B cell (primary cell): ENCODE results near the gene PDGFA. TPM values are rescaled to one million over a fixed set of nuclear protein-coding genes. Genes with fewer than 3 reads are reported as not detected.

Experiments used
- ATAC-seq: fragments of 200-7000 bp; cut with Tn5 transposase; one replicate; pipeline ENCODE4 v1.10.0; 2021; ENCODE audit warnings: low read depth, mild to moderate bottlenecking, moderate number of reproducible peaks, moderate library complexity
- CTCF ChIA-PET: fragments of 350-600 bp; sonication (Branson Sonifier 250); formaldehyde crosslinking; loops from one replicate; lab custom pipeline; 2021; ENCODE audit warnings: antibody characterized with exemption, inconsistent platforms; lab: Charles Lee
- POLR2A ChIA-PET: fragments of 350-600 bp; sonication (Branson Sonifier 250); formaldehyde crosslinking; loops from one replicate; lab custom pipeline; 2021; ENCODE audit warnings: antibody characterized with exemption; lab: Charles Lee
- DNase-seq: peaks from one replicate; pipeline ENCODE4 v3.0.0; 2013
- H2AFZ ChIP-seq: 2 replicates; pipeline ENCODE4 v1.6.1; 2012; ENCODE audit warnings: mild to moderate bottlenecking, low read depth, low read length; ENCODE audit not compliant: insufficient read depth, poor library complexity, severe bottlenecking
- H3K27ac ChIP-seq, 2 donors: 1 replicate in 1 of 2; 2 replicates in 1 of 2; pipeline ENCODE4 v1.5.1; 2012 to 2013; ENCODE audit warnings: low read length in 2 of 2, mild to moderate bottlenecking in 2 of 2, moderate library complexity in 1 of 2
- H3K27me3 ChIP-seq, 4 experiments: fragments of 200-600 bp in 1 of 4; sonication (generic) in 1 of 4; replicated peaks in 1 of 4; 1 replicate in 2 of 4; 2 replicates in 2 of 4; pipeline versions ENCODE4 v1.6.1 to v1.7.0; 2013 to 2016; ENCODE audit warnings: low read length in 3 of 4, mild to moderate bottlenecking in 2 of 4, mixed read lengths in 1 of 4, moderate library complexity in 1 of 4; ENCODE audit not compliant: insufficient read depth in 4 of 4, control insufficient read depth in 3 of 4; ENCODE audit errors: control extremely low read depth in 1 of 4
- H3K36me3 ChIP-seq, 2 experiments: replicated peaks in 1 of 2; 1 replicate in 1 of 2; 2 replicates in 1 of 2; pipeline versions ENCODE4 v1.6.1 to v1.7.1; 2013; ENCODE audit warnings: low read length in 1 of 2; ENCODE audit not compliant: insufficient read depth in 2 of 2, control insufficient read depth in 1 of 2; ENCODE audit errors: control extremely low read depth in 1 of 2, extremely low read depth in 1 of 2
- H3K4me1 ChIP-seq, 2 donors: fragments of 200-600 bp in 1 of 2; sonication (generic) in 1 of 2; 1 replicate in 1 of 2; 2 replicates in 1 of 2; pipeline versions ENCODE4 v1.5.1 to v1.6.1; 2013 to 2017; ENCODE audit warnings: low read length in 2 of 2; ENCODE audit not compliant: control insufficient read depth in 2 of 2, insufficient read depth in 2 of 2
- H3K4me2 ChIP-seq: replicated peaks from 2 replicates; pipeline ENCODE3; 2012; ENCODE audit warnings: mild to moderate bottlenecking, low read depth, low read length; ENCODE audit not compliant: poor library complexity, severe bottlenecking
- H3K4me3 ChIP-seq, 5 experiments: fragments of 200-600 bp in 1 of 5; sonication (generic) in 1 of 5; 1 replicate in 3 of 5; 2 replicates in 2 of 5; pipeline versions ENCODE4 v1.5.1 to v1.7.0; 2011 to 2016; ENCODE audit warnings: low read length in 4 of 5, mild to moderate bottlenecking in 4 of 5, low read depth in 2 of 5, control low read depth in 1 of 5, moderate library complexity in 1 of 5; ENCODE audit not compliant: insufficient read depth in 1 of 5; ENCODE audit errors: control extremely low read depth in 1 of 5, extremely low read depth in 1 of 5
- H3K79me2 ChIP-seq: fragments of 200-600 bp; sonication (generic); one replicate; pipeline ENCODE4 v1.6.0; 2016; ENCODE audit warnings: low read length; ENCODE audit not compliant: control insufficient read depth, insufficient read depth
- H3K9ac ChIP-seq: fragments of 200-600 bp; sonication (generic); 2 replicates; pipeline ENCODE4 v1.6.1; 2017; ENCODE audit warnings: mild to moderate bottlenecking, low read length, moderate library complexity
- H3K9me3 ChIP-seq, 3 donors: one replicate each; pipeline versions ENCODE4 v1.6.1 to v1.7.1; 2013; ENCODE audit warnings: low read length in 2 of 3; ENCODE audit not compliant: control insufficient read depth in 2 of 3, insufficient read depth in 1 of 3; ENCODE audit errors: control extremely low read depth in 1 of 3
- H4K20me1 ChIP-seq: 2 replicates; pipeline ENCODE4 v1.6.0; 2012; ENCODE audit warnings: mild to moderate bottlenecking, low read length; ENCODE audit not compliant: insufficient read depth, control insufficient read depth, poor library complexity, severe bottlenecking
- H3K27ac Mint-ChIP-seq: one replicate; pipeline ENCODE4 v1.8.0; 2021; ENCODE audit warnings: mixed read lengths
- H3K27me3 Mint-ChIP-seq: one replicate; pipeline ENCODE4 v1.8.0; 2021; ENCODE audit warnings: mixed read lengths
- H3K4me1 Mint-ChIP-seq: one replicate; pipeline ENCODE4 v1.8.0; 2021; ENCODE audit warnings: mixed read lengths
- H3K4me3 Mint-ChIP-seq: one replicate; pipeline ENCODE4 v1.8.0; 2021; ENCODE audit warnings: mixed read lengths
- H3K9me3 Mint-ChIP-seq: one replicate; pipeline ENCODE4 v1.8.0; 2022; ENCODE audit warnings: mixed read lengths; ENCODE audit not compliant: insufficient read depth
- CTCF ChIP-seq: fragments of 200-600 bp; IDR thresholded peaks from one replicate; pipeline ENCODE4 v1.8.0; 2022; ENCODE audit warnings: antibody characterized with exemption, mild to moderate bottlenecking
- EZH2 ChIP-seq: IDR thresholded peaks from 2 replicates; pipeline ENCODE4 v1.6.1; 2012; ENCODE audit warnings: borderline replicate concordance, low read depth, mild to moderate bottlenecking, moderate library complexity, low read length; ENCODE audit not compliant: insufficient read depth, poor library complexity, severe bottlenecking
- WGBS: methylation state at CpG from one replicate; pipeline ENCODE4 v1.1.5; 2013; ENCODE audit warnings: missing lambda C conversion rate; ENCODE audit not compliant: insufficient coverage; 5-methylcytosine and 5-hydroxymethylcytosine counted together
- intact Hi-C: fragments of 100-400 bp; cut with micrococcal nuclease; formaldehyde crosslinking; loops from one replicate; pipeline ENCODE4 v1.10.0; 2022
- polyA plus RNA-seq: library from polyadenylated mRNA; depleted of rRNA; stranded (reverse); fragments of >200 nt; gene quantifications from 2 replicates; pipeline ENCODE4 v1.2.3, GENCODE V29; 2012
- total RNA-seq, 2 donors: library from RNA; stranded (reverse); fragments of 120-200 nt in 1 of 2; gene quantifications; 1 replicate in 1 of 2; 2 replicates in 1 of 2; pipeline versions ENCODE4 v1.2.3 to v1.2.4, GENCODE V29; 2013 to 2022

PDGFA gene
- total and polyA plus RNA-seq, 2 donors (not counting 1 experiment from before 2014, with no cell fraction given): 0.36 to 1.5 TPM

GRCh38 chr7:450036-450435, 69.6 kb downstream of the PDGFA start:
- 86% methylated on average over 4 of the region's 11 CpGs for WGBS

More at GRCh38 chr7:450036-450435, 69.6 kb downstream of the PDGFA start:
- no peaks in the 10 kb centered on the region for H3K79me2 ChIP-seq
- Mint-ChIP-seq H3K4me1 (peaks cover 11% of the 10 kb centered on the region), H3K27ac (no peak overlapping the region), H3K27me3 (peaks cover 15% of the 10 kb centered on the region), H3K4me3 (no peak overlapping the region), H3K9me3 (no peaks in the 10 kb centered on the region)
- TF ChIP-seq CTCF: no peak
- no peak for TF ChIP-seq EZH2
- H2AFZ ChIP-seq: no peak overlapping the region
- ChIA-PET CTCF (no interaction called here), POLR2A (no interaction called here)
- H3K36me3 ChIP-seq: no peaks in the 10 kb centered on the region
- no peak for ATAC-seq
- peaks cover 0 to 4% (median 0%) of the 10 kb centered on the region in 3 donors for H3K9me3 ChIP-seq
- DNase-seq: no peak
- peaks cover 0 to 19% (median 8%) of the 10 kb centered on the region in 4 experiments for H3K27me3 ChIP-seq
- no peak overlapping the region for H3K4me3 ChIP-seq
- no peak overlapping the region for H3K9ac ChIP-seq
- H3K4me1 ChIP-seq: peaks cover 0 to 3% of the 10 kb centered on the region in 2 donors
- intact Hi-C loops: no loop called here
- H3K27ac ChIP-seq: no peak overlapping the region
- H3K4me2 ChIP-seq: no peak overlapping the region
- H4K20me1 ChIP-seq: no peaks in the 10 kb centered on the region
